PC-9 (cell line): ENCODE measurements around the gene TPRG1L. TPM values are rescaled to one million over a fixed set of nuclear protein-coding genes. Genes with fewer than 3 reads are reported as not detected.
"Not testable (repeated sequence)": the region's sequence is repeated elsewhere in the genome, so short reads cannot be mapped to it uniquely, and the experiment has no call there.

ENCODE experiments used
- BruUV-seq: library from RNA; stranded (reverse); fragments of 400-500 nt; replicated peaks from 2 replicates; lab custom pipeline; 2021; lab: Mats Ljungman, UMichigan
- CTCF ChIA-PET: fragments of 300-600 bp; sonication (Branson Sonifier 250); formaldehyde crosslinking; loops from one replicate; lab custom pipeline; 2022; ENCODE audit warnings: antibody characterized with exemption; lab: Charles Lee
- POLR2A ChIA-PET: fragments of 300-600 bp; sonication (Branson Sonifier 250); formaldehyde crosslinking; loops from one replicate; lab custom pipeline; 2022; ENCODE audit warnings: antibody characterized with exemption; ENCODE audit not compliant: unreplicated experiment; lab: Charles Lee
- DNase-seq, 2 experiments: peaks; one replicate each; pipeline versions ENCODE4 v3.0.0 to v3.0.0-alpha.2; 2015 to 2022; ENCODE audit warnings: mixed read lengths in 1 of 2
- H2AFZ ChIP-seq: fragments of 200-600 bp; sonication (generic); 2 replicates; pipeline ENCODE4 v1.8.1; 2017; ENCODE audit warnings: antibody characterized with exemption
- H3F3A ChIP-seq: fragments of 200-600 bp; sonication (generic); 2 replicates; pipeline ENCODE4 v1.8.1; 2017; ENCODE audit warnings: antibody characterized with exemption, mild to moderate bottlenecking, low read depth; ENCODE audit not compliant: insufficient read depth
- H3K27ac ChIP-seq: fragments of 200-600 bp; sonication (generic); 2 replicates; pipeline ENCODE4 v1.6.1; 2016; ENCODE audit warnings: mixed run types
- H3K27me3 ChIP-seq: fragments of 200-600 bp; sonication (generic); 2 replicates; pipeline ENCODE4 v1.6.1; 2016; ENCODE audit warnings: low read depth, mixed run types; ENCODE audit not compliant: insufficient read depth
- H3K36me3 ChIP-seq: fragments of 200-600 bp; sonication (generic); 2 replicates; pipeline ENCODE4 v1.6.1; 2016; ENCODE audit warnings: low read depth, mixed run types
- H3K4me1 ChIP-seq: fragments of 200-600 bp; sonication (generic); replicated peaks from 2 replicates; pipeline ENCODE4 v1.6.1; 2016; ENCODE audit warnings: mixed run types; ENCODE audit not compliant: insufficient read depth
- H3K4me2 ChIP-seq: fragments of 200-600 bp; sonication (generic); 2 replicates; pipeline ENCODE4 v1.6.1; 2017; ENCODE audit warnings: mixed run types
- H3K4me3 ChIP-seq: fragments of 200-600 bp; sonication (generic); 2 replicates; pipeline ENCODE4 v1.6.1; 2016; ENCODE audit warnings: mixed run types
- H3K79me2 ChIP-seq: fragments of 200-600 bp; sonication (generic); 2 replicates; pipeline ENCODE4 v1.6.1; 2017; ENCODE audit warnings: low read depth, mixed run types
- H3K9me2 ChIP-seq: fragments of 200-600 bp; sonication (generic); 2 replicates; pipeline ENCODE4 v1.8.1; 2017; ENCODE audit warnings: mild to moderate bottlenecking; ENCODE audit not compliant: insufficient read depth
- H3K9me3 ChIP-seq: fragments of 200-600 bp; sonication (generic); 2 replicates; pipeline ENCODE4 v1.8.1; 2016; ENCODE audit warnings: low read depth; ENCODE audit not compliant: insufficient read depth
- H4K20me1 ChIP-seq: fragments of 200-600 bp; sonication (generic); 2 replicates; pipeline ENCODE4 v1.8.1; 2017; ENCODE audit not compliant: insufficient read depth
- EZH2 ChIP-seq: fragments of 200-600 bp; sonication (generic); IDR thresholded peaks from 2 replicates; pipeline ENCODE4 v1.8.0; 2017; ENCODE audit warnings: antibody characterized with exemption, low read depth
- intact Hi-C: fragments of 100-400 bp; cut with micrococcal nuclease; formaldehyde crosslinking; loops from one replicate; pipeline ENCODE4 v1.10.0; 2022; ENCODE audit not compliant: unreplicated experiment
- total RNA-seq: library from RNA; stranded (reverse); gene quantifications from 2 replicates; pipeline ENCODE4 v1.2.3, GENCODE V29; 2021
- TF ChIP-seq, protein P1 (sequence below): fragments of 200-600 bp; sonication (generic); conservative IDR thresholded peaks from 2 replicates; pipeline ENCODE4 v1.6.1; 2017; ENCODE audit warnings: mixed run types, antibody characterized with exemption, mild to moderate bottlenecking, moderate library complexity

The TPRG1L gene
- total RNA-seq, 1 experiment from 2014 or later, result 41.4 TPM

DNA sequence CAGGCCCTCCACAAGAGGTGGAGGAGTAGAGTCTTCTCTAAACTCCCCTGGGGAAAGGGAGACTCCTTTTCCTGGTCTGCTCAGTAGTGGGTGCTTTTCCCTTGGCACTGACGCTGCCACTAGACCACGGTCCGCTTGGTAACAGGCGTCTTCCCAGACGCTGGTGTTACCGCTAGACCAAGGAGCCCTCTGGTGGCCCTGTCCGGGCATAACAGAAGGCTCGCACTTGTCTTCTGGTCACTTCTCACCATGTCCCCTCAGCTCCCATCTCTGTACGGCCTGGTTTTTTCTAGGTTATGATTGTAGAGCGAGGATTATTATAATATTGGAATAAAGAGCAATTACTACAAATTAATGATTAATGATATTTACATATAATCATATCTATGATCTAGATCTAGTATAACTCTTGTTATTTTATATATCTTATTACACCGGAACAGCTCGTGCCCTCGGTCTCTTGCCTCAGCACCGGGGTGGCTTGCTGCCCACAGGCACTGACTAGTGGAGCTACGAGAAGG is 3.6 kb upstream of the TPRG1L start:
- H3K4me2 ChIP-seq, result not testable (repeated sequence)

DNA sequence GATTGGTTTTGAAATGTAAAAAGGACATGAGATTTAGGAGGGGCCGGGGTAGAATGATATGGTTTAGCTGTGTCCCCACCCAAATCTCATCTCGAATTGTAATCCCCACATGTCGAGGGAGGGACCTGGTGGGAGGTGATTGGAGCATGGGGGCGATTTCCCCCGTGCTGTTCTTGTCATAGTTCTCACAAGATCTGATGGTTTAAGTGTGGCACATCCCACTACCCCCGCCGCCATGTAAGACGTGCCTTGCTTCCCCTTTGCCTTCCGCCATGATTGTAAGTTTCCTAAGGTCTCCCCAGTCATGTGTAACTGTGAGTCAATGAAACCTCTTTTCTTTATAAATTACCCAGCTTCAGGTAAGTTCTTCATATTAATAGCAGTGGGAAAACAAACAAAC is 2.7 kb upstream of the TPRG1L start:
- H3K9me2 ChIP-seq, result not testable (repeated sequence)

More for the DNA sequence above, 3.6 kb upstream of the TPRG1L start:
- TF ChIP-seq, protein P1, sequence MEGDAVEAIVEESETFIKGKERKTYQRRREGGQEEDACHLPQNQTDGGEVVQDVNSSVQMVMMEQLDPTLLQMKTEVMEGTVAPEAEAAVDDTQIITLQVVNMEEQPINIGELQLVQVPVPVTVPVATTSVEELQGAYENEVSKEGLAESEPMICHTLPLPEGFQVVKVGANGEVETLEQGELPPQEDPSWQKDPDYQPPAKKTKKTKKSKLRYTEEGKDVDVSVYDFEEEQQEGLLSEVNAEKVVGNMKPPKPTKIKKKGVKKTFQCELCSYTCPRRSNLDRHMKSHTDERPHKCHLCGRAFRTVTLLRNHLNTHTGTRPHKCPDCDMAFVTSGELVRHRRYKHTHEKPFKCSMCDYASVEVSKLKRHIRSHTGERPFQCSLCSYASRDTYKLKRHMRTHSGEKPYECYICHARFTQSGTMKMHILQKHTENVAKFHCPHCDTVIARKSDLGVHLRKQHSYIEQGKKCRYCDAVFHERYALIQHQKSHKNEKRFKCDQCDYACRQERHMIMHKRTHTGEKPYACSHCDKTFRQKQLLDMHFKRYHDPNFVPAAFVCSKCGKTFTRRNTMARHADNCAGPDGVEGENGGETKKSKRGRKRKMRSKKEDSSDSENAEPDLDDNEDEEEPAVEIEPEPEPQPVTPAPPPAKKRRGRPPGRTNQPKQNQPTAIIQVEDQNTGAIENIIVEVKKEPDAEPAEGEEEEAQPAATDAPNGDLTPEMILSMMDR, result peak; percentile 79
- BruUV-seq, H4K20me1 ChIP-seq, H3K9me3 ChIP-seq, DNase-seq, H3K9me2 ChIP-seq, H3K27me3 ChIP-seq, H3F3A ChIP-seq, H3K4me3 ChIP-seq, H3K27ac ChIP-seq, intact Hi-C loops, H3K36me3 ChIP-seq, H2AFZ ChIP-seq: not testable (repeated sequence)
- CTCF ChIA-PET, result interaction anchor here (1.3 kb wide), 1 partner anchor 168 kb away, joined by 10 read pairs; no protein-coding TSS in a partner anchor
- Histone ChIP-seq H3K79me2 (peaks cover 12% of the 10 kb centered on the region), H3K4me1 (peaks cover 22% of the 10 kb centered on the region)
- POLR2A ChIA-PET, result interaction anchor here (0.6 kb wide), 2 partner anchors 73 to 331 kb away, joined by 3 read pairs; no protein-coding TSS in a partner anchor

DNA sequence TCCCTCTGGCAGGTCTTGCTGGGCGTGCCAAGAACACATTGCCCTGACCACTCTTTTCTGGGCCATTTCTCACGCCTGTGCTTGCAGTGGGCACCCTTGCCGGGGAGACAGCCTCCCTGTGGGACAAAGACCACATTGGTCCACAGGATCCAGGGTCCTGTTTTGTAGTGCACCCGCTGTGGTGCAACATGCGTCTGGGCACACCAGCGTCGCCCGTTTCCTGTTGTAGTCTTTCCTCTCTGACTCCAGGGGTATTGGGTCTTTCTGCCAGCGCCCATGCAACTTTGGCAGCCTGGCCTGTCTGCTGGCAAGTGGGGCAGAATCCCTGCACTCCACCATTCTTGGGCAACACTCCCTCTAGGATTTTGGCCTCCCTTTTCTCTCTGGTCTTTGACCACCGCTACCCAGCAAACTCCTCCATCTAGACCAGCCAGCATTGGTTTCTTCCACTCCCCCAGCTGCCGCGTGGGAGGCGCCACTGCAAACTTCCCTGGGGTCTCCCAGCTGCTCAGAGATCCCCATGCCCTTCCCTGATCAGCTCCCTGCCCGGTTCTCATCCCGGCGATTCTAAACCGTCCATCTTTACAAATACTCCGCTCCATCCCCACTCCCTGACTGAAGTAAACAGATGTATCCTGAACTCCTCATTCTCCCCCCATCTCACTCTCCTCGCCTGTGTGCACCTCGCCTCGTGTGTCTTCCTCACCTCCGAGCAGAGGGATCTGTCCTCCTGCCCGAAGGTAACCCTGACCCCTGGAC is 1.2 kb upstream of the TPRG1L start:
- peak overlapping the region; percentile 100 for H2AFZ ChIP-seq
- H3K9me3 ChIP-seq, result no peaks in the 10 kb centered on the region
- H3K9me2 ChIP-seq, result no peaks in the 10 kb centered on the region
- H3K4me1 ChIP-seq, result peaks cover 23% of the 10 kb centered on the region
- no peak for DNase-seq
- no peaks in the 10 kb centered on the region for H4K20me1 ChIP-seq
- ChIA-PET CTCF (interaction anchor here (0.6 to 0.7 kb wide), 2 partner anchors 96 to 101 kb away, joined by 3 to 8 read pairs; no protein-coding TSS in a partner anchor), POLR2A (no interaction called here)
- intact Hi-C loops, result loop anchor here (2.0 kb wide), 1 partner anchor 101 kb away; no protein-coding TSS in a partner anchor
- H3K4me2 ChIP-seq, result peak overlapping the region; percentile 98
- H3F3A ChIP-seq, result peaks cover 15% of the 10 kb centered on the region
- TF ChIP-seq, protein P1, result no peak
- TF ChIP-seq EZH2, result no peak
- no TSS peak for BruUV-seq
- no peaks in the 10 kb centered on the region for H3K36me3 ChIP-seq
- peaks cover 14% of the 10 kb centered on the region for H3K79me2 ChIP-seq
- H3K4me3 ChIP-seq, result peak overlapping the region; percentile 99
- H3K27me3 ChIP-seq, result no peaks in the 10 kb centered on the region
- no peak overlapping the region for H3K27ac ChIP-seq

More for the DNA sequence above, 2.7 kb upstream of the TPRG1L start:
- H2AFZ ChIP-seq, H3K4me3 ChIP-seq, H4K20me1 ChIP-seq, H3K9me3 ChIP-seq, POLR2A ChIA-PET, DNase-seq, H3K36me3 ChIP-seq, H3K27me3 ChIP-seq, H3F3A ChIP-seq, BruUV-seq, H3K4me2 ChIP-seq, H3K27ac ChIP-seq, intact Hi-C loops: not testable (repeated sequence)
- H3K4me1 ChIP-seq, result peaks cover 24% of the 10 kb centered on the region
- CTCF ChIA-PET, result interaction anchor here (1.3 kb wide), 1 partner anchor 169 kb away, joined by 10 read pairs; no protein-coding TSS in a partner anchor
- peaks cover 14% of the 10 kb centered on the region for H3K79me2 ChIP-seq
